ENCODE measurements around the gene PAPLN. TPM values are rescaled to one million over a fixed set of nuclear protein-coding genes. Genes with fewer than 3 reads are reported as not detected.

Gene PAPLN
- total RNA-seq, 4 donors from 2014 or later: 15.4 to 82.6 (median 34.1) TPM

DNA sequence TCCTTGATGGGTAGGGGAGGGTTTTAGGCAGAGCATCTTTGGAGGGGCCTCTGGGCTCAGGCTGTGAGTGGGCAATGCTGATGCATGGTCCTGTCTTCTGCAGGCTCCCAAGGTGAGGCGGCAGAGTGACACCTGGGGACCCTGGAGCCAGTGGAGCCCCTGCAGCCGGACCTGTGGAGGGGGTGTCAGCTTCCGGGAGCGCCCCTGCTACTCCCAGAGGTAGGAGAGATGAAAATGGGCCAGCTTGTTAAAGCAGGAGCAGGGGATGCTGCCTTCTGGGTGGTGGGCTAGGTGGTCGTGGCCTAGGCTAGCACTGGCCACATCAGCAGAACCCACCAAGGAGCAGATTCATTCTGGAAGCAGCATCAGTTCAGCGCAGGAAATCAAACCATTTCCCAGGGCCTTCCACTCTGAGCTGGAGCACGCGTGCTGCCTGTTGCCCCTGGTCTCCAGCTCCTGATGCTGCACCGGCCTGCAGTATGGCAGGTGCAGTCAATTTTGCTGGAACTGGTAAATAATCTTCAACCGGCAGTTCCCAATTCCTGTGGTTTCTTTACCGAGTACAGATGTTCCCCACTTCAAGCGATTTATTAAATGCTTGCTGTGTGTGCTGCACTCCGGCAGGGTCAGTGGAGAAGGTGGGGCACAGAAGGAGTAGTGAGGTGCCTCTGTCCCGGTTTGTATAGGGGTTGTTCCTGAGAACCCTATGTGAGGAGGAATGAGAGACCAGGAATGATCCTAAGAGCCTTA lies 7.4 kb downstream of the PAPLN start:
- no peak for ATAC-seq (ENCODE audit: low FRiP score)
- no peak for DNase-seq (ENCODE audit: low spot score)
- TF ChIP-seq, protein P1, sequence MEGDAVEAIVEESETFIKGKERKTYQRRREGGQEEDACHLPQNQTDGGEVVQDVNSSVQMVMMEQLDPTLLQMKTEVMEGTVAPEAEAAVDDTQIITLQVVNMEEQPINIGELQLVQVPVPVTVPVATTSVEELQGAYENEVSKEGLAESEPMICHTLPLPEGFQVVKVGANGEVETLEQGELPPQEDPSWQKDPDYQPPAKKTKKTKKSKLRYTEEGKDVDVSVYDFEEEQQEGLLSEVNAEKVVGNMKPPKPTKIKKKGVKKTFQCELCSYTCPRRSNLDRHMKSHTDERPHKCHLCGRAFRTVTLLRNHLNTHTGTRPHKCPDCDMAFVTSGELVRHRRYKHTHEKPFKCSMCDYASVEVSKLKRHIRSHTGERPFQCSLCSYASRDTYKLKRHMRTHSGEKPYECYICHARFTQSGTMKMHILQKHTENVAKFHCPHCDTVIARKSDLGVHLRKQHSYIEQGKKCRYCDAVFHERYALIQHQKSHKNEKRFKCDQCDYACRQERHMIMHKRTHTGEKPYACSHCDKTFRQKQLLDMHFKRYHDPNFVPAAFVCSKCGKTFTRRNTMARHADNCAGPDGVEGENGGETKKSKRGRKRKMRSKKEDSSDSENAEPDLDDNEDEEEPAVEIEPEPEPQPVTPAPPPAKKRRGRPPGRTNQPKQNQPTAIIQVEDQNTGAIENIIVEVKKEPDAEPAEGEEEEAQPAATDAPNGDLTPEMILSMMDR (IDR thresholded peaks at IDR 0.05): no peak

DNA sequence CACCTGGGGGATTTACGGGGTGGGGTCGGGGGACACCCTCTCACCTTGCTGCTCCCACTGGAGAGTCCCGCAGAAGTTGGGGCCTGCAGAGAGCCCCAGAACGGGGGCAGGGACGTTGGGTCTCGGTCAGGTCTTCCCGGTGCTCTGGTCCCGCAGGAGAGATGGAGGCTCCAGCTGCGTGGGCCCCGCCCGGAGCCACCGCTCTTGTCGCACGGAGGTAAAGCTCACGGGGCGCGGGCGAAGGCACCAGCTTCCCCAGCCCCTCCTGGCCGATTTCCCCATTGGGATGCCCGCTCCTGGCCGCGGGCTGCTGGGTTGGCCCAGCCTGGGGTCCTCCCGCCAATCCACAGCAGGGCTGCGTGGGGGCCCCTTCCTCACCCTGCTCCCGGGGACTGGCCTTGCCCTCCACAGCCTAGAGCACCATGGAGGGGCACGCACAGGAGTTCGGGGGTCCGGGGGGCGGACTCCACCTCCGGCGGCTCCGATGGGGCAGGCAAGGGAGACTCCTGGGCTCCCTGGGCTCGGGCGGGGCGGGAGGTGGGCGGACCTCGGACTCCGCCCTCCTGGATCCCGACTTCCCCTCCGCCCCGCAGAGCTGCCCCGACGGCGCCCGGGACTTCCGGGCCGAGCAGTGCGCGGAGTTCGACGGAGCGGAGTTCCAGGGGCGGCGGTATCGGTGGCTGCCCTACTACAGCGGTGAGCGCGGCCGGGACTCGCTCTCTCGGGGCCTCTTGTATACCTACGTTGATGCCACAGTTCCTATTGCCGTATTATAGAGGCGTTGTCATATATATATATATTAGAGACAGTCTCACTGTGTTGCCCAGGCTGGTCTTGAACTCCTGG lies 8.4 kb downstream of the PAPLN start:
- ATAC-seq (ENCODE audit: low FRiP score): peak; percentile 19
- TF ChIP-seq, protein P1 (IDR thresholded peaks at IDR 0.05): no peak

DNA sequence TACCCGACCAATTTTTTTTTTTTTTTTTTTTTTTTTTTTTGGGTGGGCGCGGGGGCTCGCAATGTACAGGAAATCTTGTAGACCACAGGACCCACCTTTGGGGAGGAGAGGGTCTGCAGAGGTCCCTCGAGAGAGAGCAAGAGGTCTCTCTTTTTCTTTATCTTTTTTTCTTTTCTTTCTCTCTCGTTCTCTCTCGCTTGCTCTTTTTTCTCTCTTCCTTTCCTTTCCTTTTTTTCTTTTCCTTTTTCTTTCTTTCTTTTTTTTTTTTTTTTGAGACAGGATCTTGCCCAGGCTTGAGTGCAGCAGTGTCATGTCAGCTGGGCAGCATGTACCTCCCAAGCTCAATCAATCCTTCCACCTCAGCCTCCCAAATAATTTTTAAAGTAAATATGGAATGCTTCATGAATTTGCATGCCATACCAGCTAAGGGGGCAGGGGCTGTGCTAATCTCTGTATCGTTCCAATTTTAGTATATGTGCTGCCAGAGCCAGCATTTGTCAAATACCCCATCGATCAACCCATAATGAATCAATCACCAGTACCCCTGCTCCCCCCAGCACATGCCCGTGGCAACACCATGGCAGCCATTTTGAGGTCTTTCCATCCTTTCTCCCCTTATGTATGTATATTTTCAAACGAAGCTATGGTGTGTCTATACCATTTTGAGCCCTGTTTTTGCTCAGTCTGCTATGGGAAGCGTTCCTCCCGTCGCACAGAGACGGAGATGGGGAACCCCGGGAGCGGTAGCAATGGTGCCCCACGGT lies 9.3 kb downstream of the PAPLN start:
- no peak for DNase-seq (ENCODE audit: low spot score)
- TF ChIP-seq, protein P1 (IDR thresholded peaks at IDR 0.05): no peak

More for the DNA sequence above, 8.4 kb downstream of the PAPLN start:
- DNase-seq (ENCODE audit: low spot score): no peak

DNA sequence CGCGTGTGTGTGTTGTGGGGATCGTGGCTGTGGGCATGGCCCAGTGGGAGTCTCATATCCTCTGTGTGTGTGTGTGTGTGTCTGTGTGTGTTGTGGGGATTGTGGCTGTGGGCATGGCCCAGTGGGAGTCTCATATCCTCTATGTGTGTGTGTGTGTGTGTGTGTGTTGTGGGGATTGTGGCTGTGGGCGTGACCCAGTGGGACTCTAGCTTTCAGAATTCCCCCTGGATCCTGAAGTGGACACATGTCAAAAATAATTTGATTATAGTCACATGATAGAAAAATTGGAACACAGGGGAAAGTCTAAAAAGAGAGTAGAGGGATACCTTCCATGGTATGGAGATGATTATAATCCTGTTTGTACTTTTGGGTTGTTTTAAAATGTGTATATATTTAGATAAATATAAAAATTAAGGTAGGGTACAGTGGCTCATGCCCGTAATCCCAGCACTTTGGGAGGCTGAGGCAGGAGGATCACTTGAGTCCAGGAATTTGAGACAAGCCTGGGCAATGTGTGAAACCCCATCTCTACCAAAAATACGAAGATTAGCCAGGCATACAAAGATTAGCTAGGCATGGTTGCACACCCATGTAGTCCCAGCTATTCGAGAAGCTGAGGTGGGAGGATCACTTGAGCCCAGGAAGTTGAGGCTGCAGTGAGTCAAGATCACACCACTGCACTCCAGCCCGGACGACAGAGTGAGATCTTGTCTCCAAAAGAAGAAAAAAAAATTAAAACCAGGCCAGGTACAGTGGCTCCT lies 11.0 kb downstream of the PAPLN start:
- DNase-seq (ENCODE audit: low spot score) (no peak), ATAC-seq (ENCODE audit: low FRiP score) (no peak)
- TF ChIP-seq, protein P1 (IDR thresholded peaks at IDR 0.05): no peak

More for the DNA sequence above, 9.3 kb downstream of the PAPLN start:
- no peak for ATAC-seq (ENCODE audit: low FRiP score)

DNA sequence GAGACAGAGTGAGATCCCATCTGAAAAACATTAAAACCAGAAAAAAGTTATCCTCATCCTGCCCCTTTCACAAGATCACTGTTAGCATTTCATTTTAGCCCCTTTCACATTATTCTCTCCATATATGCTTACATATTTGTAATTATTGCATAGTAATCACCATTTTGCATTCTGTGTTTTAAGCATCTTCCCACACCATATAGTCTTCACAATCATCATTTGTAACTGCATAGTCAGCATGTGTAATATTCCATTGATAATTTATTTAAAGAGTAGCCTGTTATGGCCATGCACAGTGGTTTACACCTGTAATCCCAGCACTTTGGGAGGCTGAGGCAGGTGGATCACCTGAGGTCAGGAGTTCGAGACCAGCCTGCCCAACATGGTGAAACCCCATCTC lies 11.8 kb downstream of the PAPLN start:
- no peak for DNase-seq (ENCODE audit: low spot score)
- no peak for ATAC-seq (ENCODE audit: low FRiP score)
- TF ChIP-seq, protein P1 (IDR thresholded peaks at IDR 0.05): no peak
